Dermis microvascular lymphatic vessel endothelial cell (primary cell): ENCODE measurements around the gene PIGA. TPM values are rescaled to one million over a fixed set of nuclear protein-coding genes. Genes with fewer than 3 reads are reported as not detected.

ENCODE experiments used
- total RNA-seq: library from RNA; depleted of rRNA; stranded (reverse); fragments of >200 nt; gene quantifications from 2 replicates; pipeline ENCODE4 v1.2.1, GENCODE V29; 2014

The PIGA gene
- total RNA-seq, 1 donor from 2014 or later = 7.6 TPM

Other genes starting within 250 kb of the PIGA start
- 2.9 and 4.1 TPM in 2 replicates for gene ASB9, start 65.4 kb downstream of the PIGA start, total RNA-seq
- gene ASB11, start 19.9 kb downstream of the PIGA start, total RNA-seq = under 0.01 TPM in 1 of 2 replicates, not detected in the other
- 0.26 and 0.51 TPM in 2 replicates for gene VEGFD, start 48.9 kb upstream of the PIGA start, total RNA-seq
- 98.9 and 117 TPM in 2 replicates for gene PIR, start 157.8 kb upstream of the PIGA start, total RNA-seq
- gene BMX, start 165.3 kb upstream of the PIGA start, total RNA-seq = 68.9 and 119 TPM in 2 replicates